LNCaP clone FGC (cell line): ENCODE results near the gene COX17.

Experiments used
- DNase-seq: peaks from one replicate; pipeline ENCODE4 v3.0.0-alpha.2; 2011; ENCODE audit warnings: low read depth
- H3K4me3 ChIP-seq: 2 replicates; pipeline ENCODE4 v1.5.1; 2011; ENCODE audit warnings: mild to moderate bottlenecking, low read depth, low read length, control low read depth
- TF ChIP-seq, protein P1 (sequence below): IDR thresholded peaks from 2 replicates; pipeline ENCODE4 v1.5.1; 2012; ENCODE audit warnings: mild to moderate bottlenecking; ENCODE audit not compliant: control insufficient read depth, insufficient read depth; ENCODE audit errors: extremely low read depth

COX17 gene

DNA sequence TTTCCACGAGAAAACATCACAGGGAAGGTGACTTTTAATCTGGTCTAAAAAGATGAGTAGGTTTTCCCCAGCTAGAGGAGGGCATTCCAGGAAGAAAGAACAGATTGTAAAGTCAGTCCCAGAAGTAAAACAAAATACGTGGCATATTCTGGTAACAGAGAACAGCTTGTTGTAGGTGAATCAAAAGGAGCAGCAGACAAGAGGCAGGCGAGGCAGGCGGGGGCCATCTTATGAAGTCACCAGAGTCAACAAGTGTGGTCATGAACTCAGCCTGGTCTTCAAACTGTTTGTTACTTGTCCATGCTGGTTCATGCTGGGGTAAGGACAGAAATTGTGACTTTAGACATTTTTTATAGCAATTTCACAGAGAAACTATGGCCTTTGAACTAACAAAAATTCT, 12.8 kb downstream of the COX17 start:
- H3K4me3 ChIP-seq = no peak overlapping the region
- TF ChIP-seq, protein P1, sequence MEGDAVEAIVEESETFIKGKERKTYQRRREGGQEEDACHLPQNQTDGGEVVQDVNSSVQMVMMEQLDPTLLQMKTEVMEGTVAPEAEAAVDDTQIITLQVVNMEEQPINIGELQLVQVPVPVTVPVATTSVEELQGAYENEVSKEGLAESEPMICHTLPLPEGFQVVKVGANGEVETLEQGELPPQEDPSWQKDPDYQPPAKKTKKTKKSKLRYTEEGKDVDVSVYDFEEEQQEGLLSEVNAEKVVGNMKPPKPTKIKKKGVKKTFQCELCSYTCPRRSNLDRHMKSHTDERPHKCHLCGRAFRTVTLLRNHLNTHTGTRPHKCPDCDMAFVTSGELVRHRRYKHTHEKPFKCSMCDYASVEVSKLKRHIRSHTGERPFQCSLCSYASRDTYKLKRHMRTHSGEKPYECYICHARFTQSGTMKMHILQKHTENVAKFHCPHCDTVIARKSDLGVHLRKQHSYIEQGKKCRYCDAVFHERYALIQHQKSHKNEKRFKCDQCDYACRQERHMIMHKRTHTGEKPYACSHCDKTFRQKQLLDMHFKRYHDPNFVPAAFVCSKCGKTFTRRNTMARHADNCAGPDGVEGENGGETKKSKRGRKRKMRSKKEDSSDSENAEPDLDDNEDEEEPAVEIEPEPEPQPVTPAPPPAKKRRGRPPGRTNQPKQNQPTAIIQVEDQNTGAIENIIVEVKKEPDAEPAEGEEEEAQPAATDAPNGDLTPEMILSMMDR = no peak
- no peak for DNase-seq

DNA sequence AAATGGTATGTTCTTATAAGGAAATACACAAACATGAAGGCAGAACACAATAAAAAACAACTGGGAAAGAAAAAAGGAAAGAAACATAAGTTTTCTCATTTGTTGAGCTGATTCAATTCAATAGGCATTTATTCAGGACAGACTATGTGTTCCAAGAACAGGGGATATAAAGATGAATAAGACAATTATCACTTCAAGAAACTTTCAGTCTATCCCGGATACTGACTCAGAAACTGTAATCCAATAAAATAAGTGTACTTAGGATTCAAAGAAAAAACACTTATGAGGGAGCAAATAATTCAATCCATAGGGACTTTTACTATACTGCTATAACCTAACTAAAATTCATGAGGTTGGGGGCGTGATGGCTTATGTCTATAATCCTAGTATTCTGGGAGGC, 13.3 kb downstream of the COX17 start:
- no peak overlapping the region for H3K4me3 ChIP-seq
- TF ChIP-seq, protein P1 = no peak
- DNase-seq = no peak

DNA sequence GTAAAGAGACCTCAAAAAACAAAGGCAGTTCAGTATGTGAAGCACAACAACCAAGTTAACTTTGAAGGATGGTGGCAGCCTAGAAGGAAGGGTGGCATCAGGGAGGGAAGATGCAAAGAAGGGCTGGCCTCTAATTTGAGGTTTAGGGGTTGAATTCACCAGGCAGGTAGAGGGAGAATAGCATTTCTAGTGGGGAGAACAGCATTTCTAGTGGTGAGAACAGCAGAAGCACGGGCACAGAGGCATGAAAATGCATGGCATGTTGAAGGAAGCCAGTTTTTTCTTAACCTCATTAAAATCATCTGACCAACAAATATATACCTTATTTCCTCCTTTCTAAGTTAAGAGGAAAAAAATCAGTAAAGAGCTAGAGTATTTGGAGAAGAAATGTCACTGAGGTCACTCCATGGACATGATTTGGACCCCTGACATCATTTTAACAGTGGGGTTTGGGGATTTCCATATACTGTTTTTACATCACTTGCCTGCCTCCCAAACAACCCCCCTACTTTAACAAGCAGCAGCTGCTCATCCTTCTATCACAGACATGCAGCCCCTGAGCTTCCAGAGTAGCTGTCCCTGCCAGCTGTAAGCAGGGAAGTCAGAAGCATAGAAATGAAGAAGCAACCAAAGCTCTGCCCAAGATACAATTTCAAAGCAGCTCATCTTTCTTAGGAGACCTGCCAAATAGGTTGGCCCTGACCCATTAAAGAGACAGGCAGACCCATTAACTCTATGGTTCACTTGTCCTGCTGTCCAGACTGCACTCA, 14.4 kb downstream of the COX17 start:
- no peak overlapping the region for H3K4me3 ChIP-seq
- TF ChIP-seq, protein P1 = no peak
- peak; percentile 33 for DNase-seq

DNA sequence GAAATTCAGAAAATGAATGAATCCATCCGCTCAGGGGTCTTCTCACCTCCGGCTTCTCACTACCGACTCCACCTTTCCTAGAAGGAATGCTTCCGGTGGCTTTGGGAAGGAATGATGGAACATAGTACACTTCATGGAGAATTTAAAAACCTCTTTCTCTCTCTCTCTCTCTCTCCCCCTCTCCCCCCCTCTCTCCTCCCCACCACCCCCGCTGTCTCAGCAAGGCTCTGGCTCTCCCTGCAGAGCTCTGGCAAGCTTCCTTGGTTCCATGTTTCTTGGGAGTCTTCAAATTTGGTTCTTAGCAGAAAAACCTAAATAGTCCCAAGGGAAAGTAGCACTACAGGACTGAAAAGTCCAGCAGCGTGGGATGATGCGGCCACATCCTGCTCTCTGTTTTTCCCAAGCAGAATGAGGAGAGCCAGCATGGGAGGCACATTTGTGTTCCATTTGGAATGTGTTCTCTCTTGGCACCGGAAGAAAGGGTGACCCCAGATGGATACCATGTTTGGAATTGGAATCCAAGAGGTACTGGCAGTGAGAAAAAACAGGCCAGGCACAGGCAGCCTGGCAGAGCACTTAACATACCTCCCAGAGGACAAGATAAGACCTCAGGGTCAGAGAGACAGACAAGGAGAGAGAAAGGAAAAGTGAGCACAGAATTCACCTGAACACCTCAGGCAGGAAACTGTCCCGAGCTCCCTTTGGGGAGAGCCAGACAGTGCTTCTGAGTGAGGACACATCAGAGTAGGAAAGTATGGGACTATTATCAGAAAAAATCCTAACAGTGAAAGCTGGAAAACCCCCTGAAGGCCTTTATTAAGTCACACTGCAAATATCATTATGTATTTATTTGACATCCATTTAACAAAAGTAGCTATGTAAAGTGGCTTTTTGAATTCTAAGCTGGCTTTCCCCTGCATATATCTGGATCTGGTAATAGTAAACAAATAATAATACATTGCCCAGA, 16.4 kb downstream of the COX17 start, which contains the start of gene POPDC2:
TSS of gene POPDC2 (minus strand) at position 116 of the 967 bp plus-strand sequence. CDS start 166 bp downstream, outside the sequence.
- TF ChIP-seq, protein P1 = no peak
- no peak within 1 kb of the TSS for H3K4me3 ChIP-seq
- no peak for DNase-seq

DNA sequence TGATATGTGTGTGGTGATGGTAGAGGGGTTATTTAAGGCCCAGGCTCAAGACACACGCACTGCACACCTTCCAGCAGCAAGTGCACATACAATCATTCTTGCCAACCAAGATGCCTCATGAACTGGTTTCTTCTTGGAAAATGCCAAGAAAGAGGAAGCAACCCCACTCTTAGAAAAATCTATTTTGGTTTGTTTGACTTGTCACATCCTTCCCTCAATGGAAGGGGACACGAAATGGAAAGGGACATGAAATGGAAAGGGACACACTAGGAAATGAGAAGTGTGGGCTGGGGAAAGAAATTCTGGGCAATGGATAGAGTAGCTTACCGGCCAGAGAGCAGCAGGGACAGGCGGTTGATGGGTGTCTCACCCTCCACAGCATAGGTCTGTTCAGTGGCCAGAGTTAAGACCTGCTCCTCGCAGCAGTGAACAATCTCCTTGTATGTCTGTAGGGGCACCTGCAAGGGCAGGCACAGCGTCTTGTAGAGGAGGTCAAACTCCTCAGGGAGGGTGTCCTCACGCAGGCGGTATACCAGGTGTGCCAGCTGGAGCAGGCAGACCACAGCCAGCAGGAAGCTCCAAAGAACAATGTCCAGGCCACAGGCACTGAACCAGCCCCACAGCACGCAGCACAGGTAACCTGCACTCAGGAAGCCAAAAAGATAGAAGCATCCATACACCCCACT, 17.5 kb downstream of the COX17 start:
- DNase-seq = no peak
- TF ChIP-seq, protein P1 = no peak
- no peak overlapping the region for H3K4me3 ChIP-seq

DNA sequence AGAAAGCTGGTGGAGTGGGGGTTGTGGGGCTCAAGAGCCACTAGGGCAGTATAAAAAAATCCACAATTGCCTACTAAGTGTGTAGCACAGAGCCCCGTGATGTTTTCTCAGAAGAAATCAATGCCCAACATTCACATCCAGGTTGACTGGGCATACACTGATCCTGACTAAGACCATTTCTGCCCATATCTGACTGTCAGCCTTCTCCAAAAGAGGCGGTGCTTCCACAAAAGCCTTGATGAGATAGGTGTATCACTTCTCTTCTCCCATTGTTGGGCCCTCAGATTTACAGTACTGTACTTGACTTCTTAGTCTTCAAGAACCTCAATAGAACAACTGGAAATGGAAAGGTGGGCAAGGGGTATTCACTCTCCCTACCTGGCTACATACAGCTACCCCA, 18.2 kb downstream of the COX17 start:
- TF ChIP-seq, protein P1 = no peak
- no peak for DNase-seq

More for the DNA sequence above, 18.2 kb downstream of the COX17 start:
- no peak overlapping the region for H3K4me3 ChIP-seq
